Tibial nerve (tissue), 4 donors: ENCODE measurements around the gene RNU6-8. TPM values are rescaled to one million over a fixed set of nuclear protein-coding genes. Genes with fewer than 3 reads are reported as not detected.

Experiments used
- DNase-seq, 2 donors: peaks; one replicate each; pipeline ENCODE4 v3.0.0-alpha.2; 2019; ENCODE audit warnings: low spot score in 2 of 2
- H3K27ac ChIP-seq, 4 donors: fragments of 200-600 bp; sonication (generic) in 3 of 4; one replicate each; pipeline ENCODE4 v1.5.1; 2017 to 2019; ENCODE audit warnings: mild to moderate bottlenecking in 1 of 4
- H3K27me3 ChIP-seq, 2 donors: fragments of 200-600 bp; sonication (generic) in 1 of 2; one replicate each; pipeline versions ENCODE4 v1.5.1 to v1.6.0; 2017 to 2019
- H3K36me3 ChIP-seq, 3 donors: fragments of 200-600 bp; sonication (generic); one replicate each; pipeline ENCODE4 v1.5.1; 2018 to 2019
- H3K4me1 ChIP-seq, 4 donors: fragments of 200-600 bp; sonication (generic) in 3 of 4; one replicate each; pipeline ENCODE4 v1.5.1; 2017 to 2019
- H3K4me3 ChIP-seq, 4 donors: fragments of 200-600 bp; sonication (generic) in 3 of 4; one replicate each; pipeline ENCODE4 v1.5.1; 2017 to 2019; ENCODE audit warnings: mild to moderate bottlenecking in 1 of 4, moderate library complexity in 1 of 4
- H3K9me3 ChIP-seq, 4 donors: fragments of 200-600 bp; sonication (generic) in 3 of 4; one replicate each; pipeline ENCODE4 v1.5.1; 2017 to 2019
- CTCF ChIP-seq, 5 experiments: fragments of 200-600 bp in 3 of 5; fragments of 450-650 bp in 2 of 5; sonication (generic) in 3 of 5; IDR thresholded peaks; one replicate each; pipeline ENCODE4 v1.5.1; 2016 to 2019; ENCODE audit warnings: antibody characterized with exemption in 5 of 5, mild to moderate bottlenecking in 3 of 5, moderate library complexity in 2 of 5
- EP300 ChIP-seq, 2 donors: sonication (generic); formaldehyde crosslinking; IDR thresholded peaks; one replicate each; pipeline ENCODE4 v1.6.1; 2017; ENCODE audit warnings: antibody characterized with exemption in 2 of 2, mild to moderate bottlenecking in 1 of 2
- POLR2A ChIP-seq, 2 donors: fragments of 450-650 bp; IDR thresholded peaks; one replicate each; pipeline ENCODE4 v1.6.1; 2017; ENCODE audit warnings: antibody characterized with exemption in 2 of 2, mild to moderate bottlenecking in 2 of 2, moderate library complexity in 2 of 2
- WGBS, 2 donors: methylation state at CpG; one replicate each; pipeline ENCODE4 v1.1.5; 2018; 5-methylcytosine and 5-hydroxymethylcytosine counted together
- total RNA-seq, 4 donors: library from RNA; depleted of rRNA; stranded (reverse); fragments of >200 nt; gene quantifications; one replicate each; pipeline ENCODE4 v1.1.0, GENCODE V29; 2016

Gene RNU6-8
- total RNA-seq, 4 donors from 2014 or later: not detected

DNA sequence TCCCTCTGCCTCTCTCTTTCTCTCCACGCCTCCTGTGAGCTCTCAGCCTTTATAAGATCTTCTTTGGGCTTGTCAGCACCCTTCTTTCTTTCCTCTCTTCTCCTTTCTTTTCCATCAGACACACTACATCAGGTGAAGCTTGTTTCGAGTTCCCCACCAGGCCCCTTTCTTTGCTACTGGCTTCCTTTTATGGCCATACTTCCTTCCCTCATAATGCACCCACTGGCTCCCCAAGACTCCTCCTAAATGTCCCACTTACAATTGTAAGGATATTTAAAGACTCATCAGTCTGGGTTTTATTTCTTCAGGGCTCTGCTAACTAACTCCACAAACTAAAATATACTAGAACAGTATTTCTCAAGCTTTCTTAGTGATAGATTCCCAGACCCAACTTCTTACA lies 3.5 kb upstream of the RNU6-8 start:
- Histone ChIP-seq H3K9me3 (no peaks in the 10 kb centered on the region), H3K27me3 (no peaks in the 10 kb centered on the region), H3K36me3 (no peaks in the 10 kb centered on the region), H3K4me3 (no peak overlapping the region), H3K27ac (no peak overlapping the region), H3K4me1 (peaks cover 0 to 9% (median 0%) of the 10 kb centered on the region in 4 donors)
- DNase-seq: no peak
- TF ChIP-seq CTCF (IDR thresholded peaks at IDR 0.05) (no peak), EP300 (IDR thresholded peaks at IDR 0.05) (no peak), POLR2A (IDR thresholded peaks at IDR 0.05) (no peak)
- WGBS, 2 donors: 66 to 68% methylated on average over 2 of the region's 2 CpGs

DNA sequence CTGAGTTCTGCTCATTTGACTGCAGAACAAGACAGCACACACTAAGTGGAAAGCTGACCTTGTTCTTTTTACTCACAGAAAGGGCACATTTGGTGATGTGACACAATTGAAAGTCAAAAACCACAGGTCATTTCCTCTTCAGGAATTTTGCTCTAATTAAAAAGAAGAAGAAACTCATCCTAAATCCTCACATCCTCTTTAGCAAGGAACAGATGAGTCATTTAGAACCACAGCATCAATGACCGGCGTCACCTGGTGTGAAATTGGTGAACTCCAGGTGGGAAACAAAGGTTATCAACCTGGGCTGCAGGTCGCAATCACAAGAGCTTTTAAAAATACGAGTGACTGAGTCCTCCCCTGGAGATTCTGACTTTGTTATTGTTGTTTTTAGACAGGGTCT lies 2.9 kb upstream of the RNU6-8 start:
- peaks cover 0 to 9% (median 0%) of the 10 kb centered on the region in 4 donors for H3K4me1 ChIP-seq
- no peaks in the 10 kb centered on the region for H3K9me3 ChIP-seq
- H3K27me3 ChIP-seq: no peaks in the 10 kb centered on the region
- H3K36me3 ChIP-seq: no peaks in the 10 kb centered on the region
- H3K27ac ChIP-seq: no peak overlapping the region
- no peak overlapping the region for H3K4me3 ChIP-seq
- TF ChIP-seq POLR2A (IDR thresholded peaks at IDR 0.05) (no peak), EP300 (IDR thresholded peaks at IDR 0.05) (no peak), CTCF (IDR thresholded peaks at IDR 0.05) (no peak)
- WGBS, 2 donors: 71 to 76% methylated on average over 4 of the region's 4 CpGs
- DNase-seq: no peak

- no peaks in the 10 kb centered on the region for H3K9me3 ChIP-seq
- no peak for TF ChIP-seq POLR2A (IDR thresholded peaks at IDR 0.05)
- TF ChIP-seq EP300 (IDR thresholded peaks at IDR 0.05): no peak
- no peak for TF ChIP-seq CTCF (IDR thresholded peaks at IDR 0.05)
These were observed 2.5 kb upstream of the RNU6-8 start for GRCh38 chr14:32205554-32205953.

GRCh38 chr14:32203928-32204357 lies 874 bp upstream of the RNU6-8 start:
- Histone ChIP-seq H3K4me1 (peaks cover 0 to 18% (median 0%) of the 10 kb centered on the region in 4 donors), H3K27me3 (no peaks in the 10 kb centered on the region), H3K36me3 (no peaks in the 10 kb centered on the region), H3K27ac (peak overlapping the region; percentile 74 to 93 (median 89)), H3K4me3 (peak overlapping the region; percentile 51 to 82 (median 64)), H3K9me3 (no peaks in the 10 kb centered on the region)
- TF ChIP-seq CTCF (IDR thresholded peaks at IDR 0.05) (no peak), POLR2A (IDR thresholded peaks at IDR 0.05) (no peak), EP300 (IDR thresholded peaks at IDR 0.05) (no peak)
- no peak for DNase-seq
- 2 to 3% methylated on average over 14 of the region's 14 CpGs for WGBS, 2 donors

More at GRCh38 chr14:32205554-32205953, 2.5 kb upstream of the RNU6-8 start:
- Histone ChIP-seq H3K36me3 (no peaks in the 10 kb centered on the region), H3K4me3 (no peak overlapping the region), H3K27ac (no peak overlapping the region), H3K4me1 (peaks cover 0 to 13% (median 0%) of the 10 kb centered on the region in 4 donors), H3K27me3 (no peaks in the 10 kb centered on the region)
- no peak for DNase-seq
- 92 to 93% methylated on average over 3 of the region's 3 CpGs for WGBS, 2 donors

DNA sequence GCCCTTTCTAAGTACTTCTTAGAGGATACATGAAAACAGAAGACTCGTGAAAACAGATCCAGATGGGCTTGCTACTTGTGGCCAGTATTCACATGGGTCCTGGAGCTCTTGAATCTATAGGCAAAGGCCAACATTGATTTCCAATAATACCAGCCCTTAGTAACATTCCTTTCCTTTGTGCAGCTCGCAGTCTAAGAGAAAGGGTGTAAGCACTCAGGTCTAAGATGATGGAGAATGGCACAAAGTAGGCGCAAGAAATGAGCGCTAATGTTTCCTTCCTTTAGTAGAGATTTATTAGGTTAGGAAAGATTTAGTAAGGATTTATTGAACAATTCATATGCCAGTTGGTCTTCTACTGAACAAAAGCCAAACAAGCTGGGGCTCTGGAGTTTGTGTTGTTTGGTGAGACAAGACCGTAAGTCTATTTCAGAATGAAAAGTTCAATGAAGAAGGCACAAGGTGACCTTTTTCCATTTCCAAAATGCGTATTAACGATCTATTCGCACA lies 525 bp downstream of the RNU6-8 start:
- TF ChIP-seq CTCF (IDR thresholded peaks at IDR 0.05): no peak
- TF ChIP-seq POLR2A (IDR thresholded peaks at IDR 0.05): no peak
- TF ChIP-seq EP300 (IDR thresholded peaks at IDR 0.05): no peak
- no peaks in the 10 kb centered on the region for H3K9me3 ChIP-seq
- peak overlapping the region; percentile 51 to 82 (median 64) for H3K4me3 ChIP-seq
- no peak for DNase-seq
- no peaks in the 10 kb centered on the region for H3K27me3 ChIP-seq
- H3K27ac ChIP-seq: peak overlapping the region; percentile 74 to 93 (median 89)
- WGBS, 2 donors: 1 to 3% methylated on average over 8 of the region's 8 CpGs
- peaks cover 0 to 18% (median 0%) of the 10 kb centered on the region in 4 donors for H3K4me1 ChIP-seq
- H3K36me3 ChIP-seq: no peaks in the 10 kb centered on the region
